HEK293 (cell line): Measurements from ENCODE around the gene PCDH15.

Experiments
- CTCF ChIA-PET: fragments of 350-600 bp; formaldehyde crosslinking; extraction: SDS; loops from one replicate; lab custom pipeline; 2021; ENCODE audit warnings: antibody characterized with exemption; lab: Yijun Ruan, JAX
- POLR2A ChIA-PET: fragments of 300-600 bp; formaldehyde crosslinking; extraction: SDS; loops from one replicate; lab custom pipeline; 2020; ENCODE audit warnings: antibody characterized with exemption, inconsistent platforms; lab: Yijun Ruan, JAX
- H3K27ac ChIP-seq: fragments of 200-500 bp; sonication (Bioruptor generic); 2 replicates; pipeline ENCODE4 v1.5.1; 2014; ENCODE audit warnings: low read depth, low read length, control low read depth, inconsistent platforms; ENCODE audit errors: extremely low read depth
- H3K36me3 ChIP-seq, 2 experiments: fragments of 200-500 bp in 1 of 2; sonication (Bioruptor generic) in 1 of 2; 1 replicate in 1 of 2; 2 replicates in 1 of 2; pipeline ENCODE4 v1.5.1; 2014 to 2017; ENCODE audit warnings: inconsistent platforms in 2 of 2, low read length in 2 of 2; ENCODE audit not compliant: control insufficient read depth in 2 of 2, insufficient read depth in 1 of 2
- H3K4me1 ChIP-seq: fragments of 200-500 bp; sonication (Bioruptor generic); 2 replicates; pipeline ENCODE4 v1.5.1; 2014; ENCODE audit warnings: mild to moderate bottlenecking, low read length, inconsistent platforms; ENCODE audit not compliant: control insufficient read depth, insufficient read depth
- H3K4me3 ChIP-seq: 2 replicates; pipeline ENCODE4 v1.5.1; 2011; ENCODE audit warnings: low read depth, mild to moderate bottlenecking, control low read depth, low read length, moderate library complexity
- H3K9me3 ChIP-seq: fragments of 200-500 bp; sonication (Bioruptor generic); 2 replicates; pipeline ENCODE4 v1.5.1; 2014; ENCODE audit warnings: low read depth, low read length, inconsistent platforms; ENCODE audit not compliant: control insufficient read depth, insufficient read depth
- ELK4 ChIP-seq: IDR thresholded peaks from 2 replicates; pipeline ENCODE4 v1.6.1; 2011; ENCODE audit warnings: mild to moderate bottlenecking, low read depth, low read length, borderline replicate concordance
- HIC1 ChIP-seq: fragments of 450-650 bp; formaldehyde crosslinking; IDR thresholded peaks from 2 replicates; pipeline ENCODE4 v1.5.1; 2016; ENCODE audit warnings: missing biosample characterization, missing genetic modification characterization
- HOXD13 ChIP-seq: sonication (generic); formaldehyde crosslinking; IDR thresholded peaks from 2 replicates; pipeline ENCODE4 v1.8.0; 2022; ENCODE audit warnings: missing genetic modification reagents, borderline replicate concordance
- KLF9 ChIP-seq: fragments of 450-650 bp; formaldehyde crosslinking; IDR thresholded peaks from 2 replicates; pipeline ENCODE4 v1.5.1; 2016; ENCODE audit warnings: missing biosample characterization, missing genetic modification characterization, low read depth
- YY2 ChIP-seq: fragments of 450-650 bp; formaldehyde crosslinking; IDR thresholded peaks from 2 replicates; pipeline ENCODE4 v1.5.1; 2016; ENCODE audit warnings: missing biosample characterization, missing genetic modification characterization
- ZBTB10 ChIP-seq: fragments of 450-650 bp; formaldehyde crosslinking; IDR thresholded peaks from 2 replicates; pipeline ENCODE4 v1.5.1; 2016; ENCODE audit warnings: missing biosample characterization, missing genetic modification characterization
- ZBTB21 ChIP-seq: fragments of 450-650 bp; formaldehyde crosslinking; IDR thresholded peaks from 2 replicates; pipeline ENCODE4 v1.5.1; 2017; ENCODE audit warnings: missing biosample characterization, missing genetic modification characterization
- ZBTB49 ChIP-seq: fragments of 450-650 bp; formaldehyde crosslinking; IDR thresholded peaks from 2 replicates; pipeline ENCODE4 v1.5.1; 2016; ENCODE audit warnings: missing biosample characterization, missing genetic modification characterization, low read depth
- ZNF155 ChIP-seq: fragments of 450-650 bp; formaldehyde crosslinking; IDR thresholded peaks from 2 replicates; pipeline ENCODE4 v1.5.1; 2016; ENCODE audit warnings: missing biosample characterization, missing genetic modification characterization
- ZNF18 ChIP-seq: fragments of 450-650 bp; formaldehyde crosslinking; IDR thresholded peaks from 2 replicates; pipeline ENCODE4 v1.5.1; 2016; ENCODE audit warnings: missing biosample characterization, missing genetic modification characterization
- ZNF221 ChIP-seq: fragments of 450-650 bp; formaldehyde crosslinking; IDR thresholded peaks from 2 replicates; pipeline ENCODE4 v1.5.1; 2017; ENCODE audit warnings: missing biosample characterization, missing genetic modification characterization, borderline replicate concordance
- ZNF239 ChIP-seq: fragments of 450-650 bp; formaldehyde crosslinking; IDR thresholded peaks from 2 replicates; pipeline ENCODE4 v1.5.1; 2016; ENCODE audit warnings: missing biosample characterization, missing genetic modification characterization
- ZNF248 ChIP-seq: fragments of 450-650 bp; formaldehyde crosslinking; IDR thresholded peaks from 2 replicates; pipeline ENCODE4 v1.5.1; 2017; ENCODE audit warnings: missing biosample characterization, missing genetic modification characterization
- ZNF280D ChIP-seq: fragments of 450-650 bp; formaldehyde crosslinking; IDR thresholded peaks from 2 replicates; pipeline ENCODE4 v1.5.1; 2016; ENCODE audit warnings: missing biosample characterization, missing genetic modification characterization
- ZNF341 ChIP-seq: fragments of 450-650 bp; formaldehyde crosslinking; IDR thresholded peaks from 2 replicates; pipeline ENCODE4; 2016; ENCODE audit warnings: low read depth, missing biosample characterization, missing genetic modification characterization
- ZNF354C ChIP-seq: fragments of 450-650 bp; formaldehyde crosslinking; IDR thresholded peaks from 2 replicates; pipeline ENCODE4 v1.5.1; 2016; ENCODE audit warnings: missing biosample characterization, missing genetic modification characterization, low read depth, borderline replicate concordance
- ZNF600 ChIP-seq: fragments of 450-650 bp; formaldehyde crosslinking; IDR thresholded peaks from 2 replicates; pipeline ENCODE4 v1.5.1; 2016; ENCODE audit warnings: missing biosample characterization, missing genetic modification characterization
- ZNF624 ChIP-seq: fragments of 450-650 bp; formaldehyde crosslinking; IDR thresholded peaks from 2 replicates; pipeline ENCODE4 v1.5.1; 2017; ENCODE audit warnings: missing biosample characterization, missing genetic modification characterization
- ZNF692 ChIP-seq: fragments of 450-650 bp; formaldehyde crosslinking; IDR thresholded peaks from 2 replicates; pipeline ENCODE4 v1.5.1; 2016; ENCODE audit warnings: missing biosample characterization, missing genetic modification characterization
- ZNF707 ChIP-seq: fragments of 450-650 bp; formaldehyde crosslinking; IDR thresholded peaks from 2 replicates; pipeline ENCODE4 v1.5.1; 2016; ENCODE audit warnings: missing biosample characterization, missing genetic modification characterization
- ZNF843 ChIP-seq: fragments of 450-650 bp; formaldehyde crosslinking; IDR thresholded peaks from 2 replicates; pipeline ENCODE4 v1.5.1; 2016; ENCODE audit warnings: missing biosample characterization, missing genetic modification characterization

PCDH15 gene

GRCh38 chr10:54660397-54660796 lies 140.6 kb downstream of the PCDH15 start:
- H3K9me3 ChIP-seq = no peaks in the 10 kb centered on the region
- H3K36me3 ChIP-seq = no peaks in the 10 kb centered on the region
- no peak overlapping the region for H3K4me3 ChIP-seq
- POLR2A ChIA-PET = no interaction called here
- no peaks in the 10 kb centered on the region for H3K4me1 ChIP-seq
- no peak for TF ChIP-seq KLF9 (tag by site-specific recombination)
- TF ChIP-seq ZNF280D (tag by site-specific recombination) = no peak
- TF ChIP-seq HIC1 (tag by site-specific recombination) = no peak
- TF ChIP-seq YY2 (tag by site-specific recombination) = no peak
- TF ChIP-seq ZNF354C (tag by site-specific recombination) = no peak
- no peak for TF ChIP-seq ZNF692
- no peak for TF ChIP-seq ZNF155 (tag by site-specific recombination)
- CTCF ChIA-PET = no interaction called here
- no peak overlapping the region for H3K27ac ChIP-seq

- no peaks in the 10 kb centered on the region for H3K4me1 ChIP-seq
- no peak overlapping the region for H3K4me3 ChIP-seq
- H3K27ac ChIP-seq = no peak overlapping the region
- H3K36me3 ChIP-seq = no peaks in the 10 kb centered on the region
- ChIA-PET POLR2A (no interaction called here), CTCF (no interaction called here)
- no peaks in the 10 kb centered on the region for H3K9me3 ChIP-seq
- TF ChIP-seq ZNF248 (tag by site-specific recombination) (no peak), ZNF221 (tag by site-specific recombination) (no peak), HOXD13 (no peak), ZNF239 (tag by site-specific recombination) (no peak), ZBTB10 (tag by site-specific recombination) (no peak), ZBTB21 (tag by site-specific recombination) (no peak), ZNF18 (no peak), ZNF341 (no peak), ELK4 (no peak), ZNF707 (no peak), ZNF624 (tag by site-specific recombination) (no peak), ZNF843 (no peak), ZBTB49 (tag by site-specific recombination) (no peak), ZNF600 (tag by site-specific recombination) (no peak)
These were observed 144.4 kb downstream of the PCDH15 start for GRCh38 chr10:54656643-54657042.
